PFSK-1 (cell line): Measurements from ENCODE around the gene KMT2C.

Experiments
- FOXP2 ChIP-seq: optimal IDR thresholded peaks from 2 replicates; pipeline ENCODE3; 2011; ENCODE audit warnings: borderline replicate concordance, control low read depth, inconsistent platforms; ENCODE audit not compliant: insufficient read depth; ENCODE audit errors: extremely low read length, extremely low read depth
- POLR2AphosphoS5 ChIP-seq: IDR thresholded peaks from 2 replicates; pipeline ENCODE4 v1.6.1; 2012; ENCODE audit warnings: low read depth, mild to moderate bottlenecking, control low read depth, low read length, moderate library complexity
- REST ChIP-seq, 2 experiments: IDR thresholded peaks; 2 replicates each; pipeline versions ENCODE4 v1.6.1 to v1.8.0; 2011 to 2012; ENCODE audit warnings: low read depth in 2 of 2, low read length in 2 of 2, control low read depth in 1 of 2, inconsistent platforms in 1 of 2, mild to moderate bottlenecking in 1 of 2, moderate library complexity in 1 of 2; ENCODE audit not compliant: insufficient read depth in 1 of 2
- SIN3A ChIP-seq: IDR thresholded peaks from 2 replicates; pipeline ENCODE4 v1.6.1; 2012; ENCODE audit warnings: mild to moderate bottlenecking, low read length, moderate library complexity, borderline replicate concordance; ENCODE audit not compliant: insufficient read depth
- TAF1 ChIP-seq: IDR thresholded peaks from 2 replicates; pipeline ENCODE4 v1.6.1; 2012; ENCODE audit warnings: low read length, control low read depth, borderline replicate concordance; ENCODE audit not compliant: insufficient read depth

Gene KMT2C

GRCh38 chr7:152344253-152344652 is 91.5 kb downstream of the KMT2C start:
- TF ChIP-seq TAF1: no peak
- no peak for TF ChIP-seq REST (IDR thresholded peaks at IDR 0.05; ENCODE audit: insufficient read depth in 1 of 2, low read depth in 2 of 2, low read length in 2 of 2)
- TF ChIP-seq POLR2AphosphoS5: no peak
- TF ChIP-seq SIN3A: no peak
- no peak for TF ChIP-seq FOXP2

DNA sequence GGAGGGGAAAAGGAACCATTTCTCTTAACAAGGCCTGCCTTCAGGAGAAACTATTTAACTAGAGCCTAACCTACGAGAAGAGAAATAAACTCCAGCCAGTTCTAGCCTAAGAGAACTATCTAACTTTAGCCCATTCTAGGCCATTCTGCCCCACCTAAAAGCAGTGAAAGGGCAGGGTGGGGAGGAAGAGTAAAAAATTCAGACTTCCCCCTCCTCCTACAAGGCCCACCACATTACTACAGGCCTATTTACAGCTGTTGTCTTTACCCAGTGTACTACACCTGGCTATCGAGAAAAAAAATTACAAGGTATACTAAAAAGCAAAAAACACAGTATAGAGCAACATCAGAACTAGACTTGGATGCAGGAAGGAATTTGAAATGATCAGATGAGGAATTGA is 93.0 kb downstream of the KMT2C start:
- TF ChIP-seq FOXP2 (no peak), REST (IDR thresholded peaks at IDR 0.05; ENCODE audit: insufficient read depth in 1 of 2, low read depth in 2 of 2, low read length in 2 of 2) (no peak), TAF1 (no peak)

GRCh38 chr7:152341914-152342236 is 93.9 kb downstream of the KMT2C start:
- TF ChIP-seq SIN3A (no peak), FOXP2 (no peak), REST (IDR thresholded peaks at IDR 0.05; ENCODE audit: insufficient read depth in 1 of 2, low read depth in 2 of 2, low read length in 2 of 2) (no peak), POLR2AphosphoS5 (no peak), TAF1 (no peak)

DNA sequence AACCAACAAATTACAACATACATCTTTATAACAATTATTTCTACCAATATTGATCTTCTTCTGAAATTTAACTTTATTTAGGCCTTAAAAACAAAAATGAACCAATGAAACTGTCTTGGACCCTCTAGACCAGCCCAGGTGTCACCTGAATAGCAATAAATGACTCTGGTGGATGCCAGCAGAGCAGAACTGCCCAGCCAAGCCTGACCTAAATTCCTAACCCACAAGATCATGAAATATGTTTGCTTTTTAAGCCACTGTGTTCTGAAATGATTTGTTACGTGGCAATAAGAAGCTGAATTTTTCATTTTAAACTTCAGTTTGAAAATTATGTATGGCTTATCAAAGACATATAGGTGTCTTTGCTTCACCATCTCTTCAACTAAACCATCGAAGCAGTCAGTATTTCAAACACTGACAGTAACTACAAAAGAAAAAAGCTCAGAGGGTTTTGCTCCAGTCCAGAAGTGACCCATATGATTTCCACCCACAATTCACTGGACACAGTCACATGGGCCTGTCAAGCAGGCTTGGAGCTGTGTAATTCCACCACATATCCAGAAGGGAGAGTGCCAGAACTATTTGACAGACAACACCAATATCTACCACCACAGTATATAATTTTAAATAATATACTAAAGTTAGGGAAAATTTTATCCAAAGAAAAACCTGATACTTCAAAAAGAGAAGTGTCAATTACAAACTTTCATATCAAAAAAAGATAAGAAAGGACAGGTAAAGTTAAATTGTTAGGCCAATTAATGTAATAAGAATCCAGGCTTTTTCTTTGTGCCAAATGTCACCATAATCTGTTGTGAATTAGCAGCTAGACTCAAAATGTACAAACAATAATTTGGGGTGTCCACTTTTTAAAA is 94.5 kb downstream of the KMT2C start:
- TF ChIP-seq SIN3A: no peak
- TF ChIP-seq POLR2AphosphoS5: no peak
- no peak for TF ChIP-seq FOXP2
- no peak for TF ChIP-seq REST (IDR thresholded peaks at IDR 0.05; ENCODE audit: insufficient read depth in 1 of 2, low read depth in 2 of 2, low read length in 2 of 2)
- TF ChIP-seq TAF1: no peak

- TF ChIP-seq POLR2AphosphoS5 (no peak), TAF1 (no peak), SIN3A (no peak), REST (IDR thresholded peaks at IDR 0.05; ENCODE audit: insufficient read depth in 1 of 2, low read depth in 2 of 2, low read length in 2 of 2) (no peak), FOXP2 (no peak)
Observed at GRCh38 chr7:152340161-152340560, 95.6 kb downstream of the KMT2C start.
